GM13976 (cell line): ENCODE data around the gene IFIT1.

Source experiments
- DNase-seq: peaks from one replicate; pipeline ENCODE4 v3.0.0; 2012; ENCODE audit warnings: low spot score
- CTCF ChIP-seq: IDR thresholded peaks from 2 replicates; pipeline ENCODE4 v1.5.1; 2012; ENCODE audit warnings: borderline replicate concordance, mild to moderate bottlenecking; ENCODE audit not compliant: insufficient read depth; ENCODE audit errors: extremely low read depth, missing control alignments, control extremely low read depth
- in situ Hi-C: fragments of 300-500 bp; cut with MboI; formaldehyde crosslinking; loops from one replicate; pipeline ENCODE4 v1.12.0; 2022; ENCODE audit warnings: low sequenced_read_pairs, mixed read lengths, inconsistent platforms; ENCODE audit not compliant: unreplicated experiment

The IFIT1 gene

DNA sequence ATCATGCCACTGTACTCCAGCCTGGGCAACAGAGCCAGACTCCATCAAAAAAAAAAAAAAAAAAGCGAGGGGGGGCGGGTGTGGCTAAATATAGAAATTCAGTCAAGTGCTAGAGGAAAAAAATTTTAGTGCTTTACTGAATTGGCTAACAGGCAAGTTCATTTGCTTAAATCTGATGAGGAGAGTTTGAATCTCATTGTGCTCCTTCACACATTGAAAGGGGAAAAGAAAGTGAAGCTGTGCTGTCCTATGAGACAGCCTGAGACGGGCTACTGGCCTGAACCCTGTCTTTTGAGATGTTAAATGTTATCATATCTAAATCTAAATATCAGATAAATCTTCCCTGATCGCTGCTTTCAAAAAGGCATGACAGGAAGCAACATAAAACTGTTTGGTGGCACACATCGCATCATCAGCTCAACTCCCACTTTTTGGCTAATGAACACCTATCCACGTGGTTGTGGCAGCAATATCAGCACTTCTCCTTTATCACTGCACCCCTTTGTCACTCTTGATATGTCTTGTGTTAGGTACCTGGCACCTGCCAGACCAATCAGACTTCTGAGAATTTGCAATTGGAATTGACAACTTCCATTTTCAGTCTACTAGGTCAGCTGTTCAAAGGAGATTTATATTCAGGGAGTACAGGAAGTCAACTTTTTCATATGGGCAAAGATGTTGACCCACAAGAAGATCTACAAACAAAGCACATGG, 28.5 kb upstream of the IFIT1 start:
- TF ChIP-seq CTCF = no peak
- no peak for DNase-seq
- in situ Hi-C loops = no loop called here

DNA sequence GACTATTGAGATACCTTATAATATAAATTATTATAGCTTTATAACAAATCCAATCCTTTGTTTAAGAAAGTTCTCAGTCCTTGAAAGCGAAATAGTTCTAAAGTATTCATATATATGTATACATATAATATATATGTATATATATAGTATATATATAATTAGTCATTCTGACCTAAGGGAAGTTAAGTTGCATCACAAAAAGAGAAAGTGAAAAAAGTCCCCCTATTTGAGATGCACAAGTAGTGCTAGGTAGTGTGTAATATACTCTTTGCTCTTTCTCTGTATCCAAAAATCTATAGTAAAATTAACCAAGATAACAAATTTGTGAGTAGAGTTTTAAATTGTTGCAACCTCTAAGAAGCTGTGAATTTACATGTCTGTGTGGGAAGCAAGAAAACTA, 27.9 kb upstream of the IFIT1 start:
- in situ Hi-C loops = no loop called here
- no peak for TF ChIP-seq CTCF
- DNase-seq = no peak

DNA sequence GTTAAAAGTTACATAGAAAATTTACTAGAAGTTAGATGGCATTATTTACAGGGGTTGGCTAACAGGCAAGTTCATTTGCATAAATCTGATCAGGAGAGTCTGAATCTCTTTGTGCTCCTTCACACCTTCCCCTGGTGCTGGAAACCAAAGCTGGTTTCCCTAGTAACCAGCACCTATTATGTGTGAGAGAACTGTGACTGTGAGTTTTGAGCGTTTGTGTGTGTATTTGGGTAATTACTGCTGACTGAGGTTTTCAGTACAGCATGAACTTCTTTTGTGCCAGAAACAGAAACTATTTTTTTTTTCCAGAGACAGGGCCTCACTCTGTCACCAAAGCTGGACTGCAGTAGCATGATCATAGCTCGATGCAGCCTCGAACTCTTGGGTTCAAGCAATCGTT, 24.9 kb upstream of the IFIT1 start:
- in situ Hi-C loops = no loop called here

GRCh38 chr10:89368129-89368528, 24.3 kb upstream of the IFIT1 start:
- no peak for DNase-seq
- in situ Hi-C loops = no loop called here
- TF ChIP-seq CTCF = no peak

More for the DNA sequence above, 24.9 kb upstream of the IFIT1 start:
- no peak for TF ChIP-seq CTCF
- peak; percentile 62 for DNase-seq

DNA sequence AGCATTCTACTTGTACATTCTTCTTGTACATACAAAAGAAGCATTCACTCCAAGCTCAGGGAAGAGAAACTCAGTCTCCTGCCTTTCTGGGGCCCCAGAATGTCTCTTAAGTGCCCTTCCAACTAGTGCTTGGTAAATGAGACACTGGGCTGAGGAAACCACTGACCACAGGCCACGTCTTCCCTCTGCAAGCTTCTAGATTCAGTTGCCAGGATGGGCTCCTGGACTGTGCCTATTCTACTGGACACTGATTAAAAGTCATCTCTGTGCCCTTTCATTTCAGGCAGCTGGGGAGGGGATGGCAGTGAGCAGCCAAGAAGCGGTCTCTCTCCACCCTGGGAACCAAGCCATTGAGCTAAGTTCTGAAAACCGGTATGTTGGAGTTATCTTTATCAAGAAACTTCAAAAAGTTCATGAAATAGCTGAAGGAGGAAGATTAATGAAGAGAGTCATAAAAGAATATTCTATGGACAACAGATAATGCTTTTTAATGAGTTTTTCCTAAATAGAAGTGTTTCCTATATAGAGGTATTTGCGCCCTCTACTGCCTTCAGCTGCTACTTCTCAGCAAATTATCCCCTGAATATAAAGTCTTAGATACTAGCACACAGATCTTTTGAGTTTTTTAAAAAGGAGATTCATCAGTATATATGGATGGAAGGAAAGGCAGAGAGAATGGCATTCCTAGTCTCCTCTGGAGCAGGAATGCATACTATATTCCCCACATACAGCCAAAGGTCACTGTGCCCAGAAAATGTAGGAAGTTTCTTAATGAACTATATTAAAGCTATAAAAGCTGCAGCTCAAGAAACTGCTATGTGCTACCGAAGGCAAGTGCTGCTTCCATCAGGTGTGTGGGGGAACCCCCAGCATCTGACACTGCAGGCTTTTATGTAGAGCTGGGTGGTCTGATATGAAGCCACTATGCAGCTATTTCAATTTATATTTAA, 23.0 kb upstream of the IFIT1 start:
- in situ Hi-C loops = no loop called here
- TF ChIP-seq CTCF = peak; percentile 43
- DNase-seq = peak; percentile 57

DNA sequence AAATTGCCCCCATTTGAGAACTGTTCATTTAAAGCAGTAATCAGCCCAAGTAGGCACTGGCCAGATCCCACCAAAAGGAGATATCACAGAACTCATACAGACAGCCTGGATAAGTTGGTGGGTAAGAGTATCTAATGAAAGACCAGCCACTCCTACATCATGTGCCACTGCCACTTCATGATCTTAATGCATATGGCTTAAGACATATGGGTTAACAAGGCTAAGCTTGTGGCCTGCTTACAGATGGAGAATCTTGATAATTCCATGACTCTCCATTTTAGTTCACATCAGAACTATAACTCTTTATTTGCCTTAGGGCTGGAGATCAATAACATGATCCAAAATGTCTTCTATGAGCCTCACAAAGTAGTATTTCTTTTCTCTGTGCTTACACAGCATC, 21.3 kb upstream of the IFIT1 start:
- no peak for TF ChIP-seq CTCF
- DNase-seq = no peak
- in situ Hi-C loops = no loop called here
